SK-N-SH treated with all-trans-retinoic acid at 6 μM for 48 hours (cell line): ENCODE data around the gene RCN1.
"Not testable (repeated sequence)": the region's sequence is repeated elsewhere in the genome, so short reads cannot be mapped to it uniquely, and the experiment has no call there.

Source experiments
- ATAC-seq: fragments of 200-7000 bp; cut with Tn5 transposase; 3 replicates; pipeline ENCODE4 v1.9.1; 2020; ENCODE audit warnings: mild to moderate bottlenecking, moderate library complexity
- ARNTL ChIP-seq: fragments of 450-650 bp; formaldehyde crosslinking; IDR thresholded peaks from 2 replicates; pipeline ENCODE4 v1.5.0; 2020; ENCODE audit warnings: low read depth, mild to moderate bottlenecking, moderate library complexity, borderline replicate concordance
- BACH2 ChIP-seq: fragments of 250-450 bp; sonication (Bioruptor Pico); IDR thresholded peaks from 2 replicates; pipeline ENCODE4 v1.9.0; 2021; ENCODE audit warnings: mild to moderate bottlenecking, borderline replicate concordance
- CREB5 ChIP-seq: fragments of 250-450 bp; sonication (Bioruptor Pico); IDR thresholded peaks from 2 replicates; pipeline ENCODE4 v1.5.1; 2020; ENCODE audit warnings: low read depth, mild to moderate bottlenecking, moderate library complexity
- CSDC2 ChIP-seq: fragments of 250-450 bp; sonication (Bioruptor Pico); IDR thresholded peaks from 2 replicates; pipeline ENCODE4 v1.5.0; 2020; ENCODE audit warnings: mild to moderate bottlenecking, moderate library complexity
- CSRNP3 ChIP-seq: fragments of 250-450 bp; sonication (Bioruptor Pico); IDR thresholded peaks from 2 replicates; pipeline ENCODE4 v1.5.1; 2021; ENCODE audit warnings: mild to moderate bottlenecking, moderate library complexity
- ESRRG ChIP-seq: fragments of 250-450 bp; sonication (Bioruptor Pico); IDR thresholded peaks from 2 replicates; pipeline ENCODE4 v1.6.1; 2021; ENCODE audit warnings: mild to moderate bottlenecking
- GLIS3 ChIP-seq: fragments of 250-450 bp; sonication (Bioruptor Pico); IDR thresholded peaks from 2 replicates; pipeline ENCODE4 v1.5.0; 2020; ENCODE audit warnings: mild to moderate bottlenecking, moderate library complexity
- ISL1 ChIP-seq: fragments of 250-450 bp; sonication (Bioruptor Pico); IDR thresholded peaks from 2 replicates; pipeline ENCODE4 v2.1.2; 2022; ENCODE audit warnings: mild to moderate bottlenecking, moderate library complexity
- OSR1 ChIP-seq: fragments of 250-450 bp; sonication (Bioruptor Pico); IDR thresholded peaks from 2 replicates; pipeline ENCODE4 v1.8.0; 2022; ENCODE audit warnings: moderate library complexity, mild to moderate bottlenecking, inconsistent platforms
- PATZ1 ChIP-seq: fragments of 250-450 bp; sonication (Bioruptor Pico); IDR thresholded peaks from 2 replicates; pipeline ENCODE4 v1.8.0; 2020; ENCODE audit warnings: mild to moderate bottlenecking, moderate library complexity, borderline replicate concordance
- POU6F1 ChIP-seq: fragments of 250-450 bp; sonication (Bioruptor Pico); IDR thresholded peaks from 2 replicates; pipeline ENCODE4 v1.8.0; 2021; ENCODE audit warnings: low read depth, mild to moderate bottlenecking, moderate library complexity, borderline replicate concordance
- PPARA ChIP-seq: fragments of 250-450 bp; sonication (Bioruptor Pico); IDR thresholded peaks from 2 replicates; pipeline ENCODE4 v1.5.0; 2020; ENCODE audit warnings: mild to moderate bottlenecking, borderline replicate concordance
- RARB ChIP-seq: fragments of 250-450 bp; sonication (Bioruptor Pico); IDR thresholded peaks from 2 replicates; pipeline ENCODE4 v1.8.0; 2021; ENCODE audit warnings: mild to moderate bottlenecking, moderate library complexity
- SNAI2 ChIP-seq: fragments of 250-450 bp; sonication (Bioruptor Pico); IDR thresholded peaks from 2 replicates; pipeline ENCODE4 v1.5.0; 2020; ENCODE audit warnings: mild to moderate bottlenecking, moderate library complexity
- TCF4 ChIP-seq: fragments of 250-450 bp; sonication (Bioruptor Pico); IDR thresholded peaks from 2 replicates; pipeline ENCODE4 v1.8.0; 2021; ENCODE audit warnings: mild to moderate bottlenecking, moderate library complexity, borderline replicate concordance
- TOX ChIP-seq: fragments of 250-450 bp; sonication (Bioruptor Pico); IDR thresholded peaks from 2 replicates; pipeline ENCODE4 v1.8.0; 2021; ENCODE audit warnings: mild to moderate bottlenecking, moderate library complexity, borderline replicate concordance
- TSHZ2 ChIP-seq: fragments of 250-450 bp; sonication (Bioruptor Pico); IDR thresholded peaks from 2 replicates; pipeline ENCODE4 v1.5.0; 2020; ENCODE audit warnings: mild to moderate bottlenecking, moderate library complexity
- ZFP3 ChIP-seq: fragments of 250-450 bp; sonication (Bioruptor Pico); IDR thresholded peaks from 2 replicates; pipeline ENCODE4 v1.5.0; 2020; ENCODE audit warnings: mild to moderate bottlenecking, moderate library complexity
- ZFP30 ChIP-seq: fragments of 450-650 bp; formaldehyde crosslinking; IDR thresholded peaks from 2 replicates; pipeline ENCODE4 v1.5.0; 2022; ENCODE audit warnings: mild to moderate bottlenecking, moderate library complexity
- ZNF565 ChIP-seq: fragments of 450-650 bp; formaldehyde crosslinking; conservative IDR thresholded peaks from 2 replicates; pipeline ENCODE4 v1.5.0; 2020; ENCODE audit warnings: low read depth, mild to moderate bottlenecking, moderate library complexity
- ZNF70 ChIP-seq: fragments of 450-650 bp; formaldehyde crosslinking; IDR thresholded peaks from 2 replicates; pipeline ENCODE4 v1.5.0; 2020; ENCODE audit warnings: mild to moderate bottlenecking, moderate library complexity
- ZNF8 ChIP-seq: fragments of 450-650 bp; formaldehyde crosslinking; IDR thresholded peaks from 2 replicates; pipeline ENCODE4 v1.5.0; 2020; ENCODE audit warnings: mild to moderate bottlenecking, moderate library complexity

RCN1 gene

GRCh38 chr11:32098142-32098903 lies 7.4 kb downstream of the RCN1 start:
- TF ChIP-seq PPARA, result no peak
- ATAC-seq, result no peak

GRCh38 chr11:32099516-32099915 lies 8.6 kb downstream of the RCN1 start:
- TF ChIP-seq ZNF70 (no peak), TSHZ2 (no peak), PATZ1 (CRISPR knock-in tag) (no peak), PPARA (no peak), ARNTL (no peak), ISL1 (CRISPR knock-in tag) (no peak), BACH2 (CRISPR knock-in tag) (no peak)
- ATAC-seq, result no peak

- TF ChIP-seq GLIS3 (CRISPR knock-in tag) (no peak), TOX (CRISPR knock-in tag) (no peak), ISL1 (CRISPR knock-in tag) (no peak), TCF4 (CRISPR knock-in tag) (no peak), ZNF565 (CRISPR knock-in tag) (no peak), ESRRG (CRISPR knock-in tag) (no peak), CSRNP3 (CRISPR knock-in tag) (no peak), CREB5 (CRISPR knock-in tag) (no peak), OSR1 (no peak), BACH2 (CRISPR knock-in tag) (no peak), SNAI2 (CRISPR knock-in tag) (no peak), ZFP3 (CRISPR knock-in tag) (no peak), CSDC2 (no peak), ZFP30 (no peak), PPARA (no peak), RARB (no peak)
- TF ChIP-seq, all 23 proteins: peak for 0
- no peak for ATAC-seq
Observed at GRCh38 chr11:32100495-32100894, 9.6 kb downstream of the RCN1 start.

GRCh38 chr11:32101791-32102190 lies 10.9 kb downstream of the RCN1 start:
- no peak for ATAC-seq
- TF ChIP-seq CSDC2, result no peak
- no peak for TF ChIP-seq ZNF565 (CRISPR knock-in tag)
- TF ChIP-seq ISL1 (CRISPR knock-in tag), result no peak
- no peak for TF ChIP-seq CREB5 (CRISPR knock-in tag)
- TF ChIP-seq TOX (CRISPR knock-in tag), result no peak
- TF ChIP-seq ZNF70, result no peak
- TF ChIP-seq ZNF8, result no peak
- TF ChIP-seq BACH2 (CRISPR knock-in tag), result no peak
- TF ChIP-seq POU6F1 (CRISPR knock-in tag), result no peak
- no peak for TF ChIP-seq SNAI2 (CRISPR knock-in tag)
- no peak for TF ChIP-seq ARNTL
- no peak for TF ChIP-seq ZFP3 (CRISPR knock-in tag)

GRCh38 chr11:32103121-32103719 lies 12.3 kb downstream of the RCN1 start:
- ATAC-seq, result not testable (repeated sequence)
